Measurements from ENCODE around the gene HCFC1. TPM values are rescaled to one million over a fixed set of nuclear protein-coding genes. Genes with fewer than 3 reads are reported as not detected.

HCFC1 gene
- total and polyA plus RNA-seq, 11 donors = 11.8 to 72.6 (median 33.8) TPM

- Histone ChIP-seq H3K9me3 (no peaks in the 10 kb centered on the region), H3K4me3 (no peak overlapping the region), H3K36me3 (peaks cover 0 to 53% (median 46%) of the 10 kb centered on the region in 9 donors), H3K27ac (peak overlapping the region; percentile 32 to 86 (median 67)), H3K4me1 (peaks cover 0 to 40% (median 9%) of the 10 kb centered on the region in 12 donors), H3K27me3 (peaks cover 0 to 5% (median 0%) of the 10 kb centered on the region in 9 donors)
- peak in 1 of 5 donors; percentile 59 for DNase-seq
- peak in 1 of 4 donors; percentile 29 for ATAC-seq
- WGBS, 4 donors = 40 to 75% (median 58%) methylated on average over 27 to 30 of the region's 30 CpGs
- intact Hi-C loops (cut with DNase I) = no loop called here
- TF ChIP-seq POLR2A (IDR thresholded peaks at IDR 0.05) (no peak), CTCF (IDR thresholded peaks at IDR 0.05) (no peak)
Measured at GRCh38 chrX:153948847-153949805, 22.5 kb downstream of the HCFC1 start.

GRCh38 chrX:153948002-153948466 is 23.6 kb downstream of the HCFC1 start:
- H3K36me3 ChIP-seq = peaks cover 0 to 42% (median 39%) of the 10 kb centered on the region in 9 donors
- H3K4me1 ChIP-seq = peaks cover 0 to 34% (median 8%) of the 10 kb centered on the region in 12 donors
- H3K9me3 ChIP-seq = no peaks in the 10 kb centered on the region
- TF ChIP-seq CTCF (IDR thresholded peaks at IDR 0.05) (no peak), POLR2A (IDR thresholded peaks at IDR 0.05) (no peak)
- WGBS, 4 donors = 51 to 71% (median 62%) methylated on average over 10 of the region's 10 CpGs
- ATAC-seq (peak in 3 of 4 donors; percentile 3 to 62 (median 9)), DNase-seq (no peak)
- H3K27me3 ChIP-seq = peaks cover 0 to 11% (median 0%) of the 10 kb centered on the region in 9 donors
- peak overlapping the region; percentile 35 to 86 (median 67) for H3K27ac ChIP-seq
- no peak overlapping the region for H3K4me3 ChIP-seq
- intact Hi-C loops (cut with DNase I) = no loop called here

- Histone ChIP-seq H3K4me3 (no peak overlapping the region), H3K36me3 (peaks cover 0 to 34% (median 30%) of the 10 kb centered on the region in 9 donors), H3K4me1 (peaks cover 0 to 36% (median 8%) of the 10 kb centered on the region in 12 donors), H3K27me3 (peaks cover 0 to 15% (median 0%) of the 10 kb centered on the region in 9 donors), H3K9me3 (no peaks in the 10 kb centered on the region), H3K27ac (peak overlapping the region; percentile 35 to 86 (median 67))
- ATAC-seq (peak; percentile 53 to 77 (median 68)), DNase-seq (peak; percentile 62 to 87 (median 72))
- TF ChIP-seq CTCF (IDR thresholded peaks at IDR 0.05) (peak; percentile 67 to 95 (median 78)), POLR2A (IDR thresholded peaks at IDR 0.05) (no peak)
- intact Hi-C loops (cut with DNase I) = loop anchor here in 1 of 10 donors (1.0 to 2.0 kb wide), 2 partner anchors 18 to 183 kb away; partner anchors contain the start of gene PLXNB3
- WGBS, 4 donors = 36 to 58% (median 45%) methylated on average over 19 of the region's 19 CpGs
Measured at GRCh38 chrX:153947009-153947769, 24.4 kb downstream of the HCFC1 start.
